ENCODE data around the gene TK1. TPM values are rescaled to one million over a fixed set of nuclear protein-coding genes. Genes with fewer than 3 reads are reported as not detected.

The TK1 gene
- total and polyA plus RNA-seq, 2 donors (not counting 1 experiment from before 2014, with no cell fraction given) = 2.2 to 3.8 TPM

DNA sequence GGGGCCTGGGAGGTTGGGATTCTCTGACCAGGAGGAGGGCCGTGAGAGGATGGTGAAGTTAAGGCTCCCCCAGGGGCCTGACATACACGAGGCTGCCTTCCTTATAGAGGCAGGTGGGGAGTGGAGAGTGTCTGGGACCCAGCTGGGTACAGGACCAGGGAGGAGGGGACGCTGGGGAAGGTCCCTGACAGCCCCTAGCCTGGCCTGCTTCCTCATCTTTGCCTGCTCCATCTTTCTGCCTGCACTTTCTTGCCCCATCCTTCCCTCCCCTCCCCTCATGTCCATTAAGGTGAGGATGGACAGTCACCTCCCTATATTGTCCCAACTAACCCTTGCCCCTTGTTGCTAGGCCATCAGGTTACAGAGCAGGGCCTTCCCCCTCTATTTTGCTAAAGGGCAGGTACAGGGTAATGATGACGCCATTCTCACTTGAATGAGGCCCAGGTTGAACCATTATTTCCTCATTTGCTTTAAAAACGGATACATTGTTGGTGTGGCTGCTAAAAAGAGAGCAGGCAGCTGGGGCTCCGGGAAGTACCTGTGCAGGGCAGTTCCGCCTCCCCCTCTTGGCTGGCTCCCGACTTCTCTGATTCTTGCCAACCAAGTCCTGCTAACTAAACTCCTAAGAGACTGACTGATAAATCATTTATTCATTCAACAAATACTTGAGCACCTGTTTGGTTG, 39.4 kb downstream of the TK1 start:
- H3K27ac Mint-ChIP-seq = peak overlapping the region; percentile 95
- Histone ChIP-seq H3K36me3 (replicated peaks in 1 of 2; ENCODE audit: control extremely low read depth in 1 of 2, control insufficient read depth in 1 of 2, extremely low read depth in 1 of 2, insufficient read depth in 2 of 2, low read length in 1 of 2) (peaks cover 0 to 3% of the 10 kb centered on the region in 2 experiments), H3K27me3 (replicated peaks in 1 of 4; ENCODE audit: control extremely low read depth in 1 of 4, control insufficient read depth in 3 of 4, insufficient read depth in 4 of 4, low read length in 3 of 4) (no peaks in the 10 kb centered on the region), H3K79me2 (ENCODE audit: control insufficient read depth, insufficient read depth, low read length) (peaks cover 18% of the 10 kb centered on the region), H3K27ac (ENCODE audit: low read length in 2 of 2) (peak overlapping the region; percentile 97 to 98), H4K20me1 (ENCODE audit: control insufficient read depth, insufficient read depth, low read length, poor library complexity, severe bottlenecking) (no peaks in the 10 kb centered on the region), H2AFZ (ENCODE audit: insufficient read depth, low read depth, low read length, poor library complexity, severe bottlenecking) (peak overlapping the region; percentile 41), H3K9me3 (ENCODE audit: control extremely low read depth in 1 of 3, control insufficient read depth in 2 of 3, insufficient read depth in 1 of 3, low read length in 2 of 3) (peaks cover 0 to 19% (median 0%) of the 10 kb centered on the region in 3 donors), H3K4me3 (ENCODE audit: control extremely low read depth in 1 of 5, extremely low read depth in 1 of 5, insufficient read depth in 1 of 5, low read depth in 2 of 5, low read length in 4 of 5) (peak overlapping the region in 1 of 5 experiments; percentile 27), H3K9ac (ENCODE audit: low read length) (peak overlapping the region; percentile 38), H3K4me1 (ENCODE audit: control insufficient read depth in 2 of 2, insufficient read depth in 2 of 2, low read length in 2 of 2) (peaks cover 69 to 90% of the 10 kb centered on the region in 2 donors), H3K4me2 (replicated peaks; ENCODE audit: low read depth, low read length, poor library complexity, severe bottlenecking) (peak overlapping the region; percentile 67)
- 10% methylated on average over 7 of the region's 8 CpGs for WGBS (ENCODE audit: insufficient coverage)
- ChIA-PET POLR2A (interaction anchor here (0.8 to 2.4 kb wide), 11 partner anchors 8 to 29 kb away, joined by 3 to 11 read pairs (median 5); partner anchors contain the start of genes TMC6 and TMC8), CTCF (interaction anchor here (1.0 to 5.3 kb wide), 5 partner anchors 11 to 29 kb away, joined by 3 to 34 read pairs (median 4); partner anchors contain the start of genes SYNGR2 and TMC6)
- TF ChIP-seq EZH2 (IDR thresholded peaks at IDR 0.05; ENCODE audit: borderline replicate concordance, insufficient read depth, low read depth, low read length, poor library complexity, severe bottlenecking) = no peak
- no peak for TF ChIP-seq CTCF (IDR thresholded peaks at IDR 0.05)
- H3K9me3 Mint-ChIP-seq (ENCODE audit: insufficient read depth) = no peaks in the 10 kb centered on the region
- DNase-seq (peak; percentile 94), ATAC-seq (ENCODE audit: low read depth) (peak; percentile 82)
- intact Hi-C loops (cut with micrococcal nuclease) = loop anchor here (1.0 to 2.0 kb wide), 2 partner anchors 8 to 15 kb away; no protein-coding TSS in a partner anchor
- H3K4me3 Mint-ChIP-seq = peak overlapping the region; percentile 79
- H3K4me1 Mint-ChIP-seq = peaks cover 73% of the 10 kb centered on the region
- no peaks in the 10 kb centered on the region for H3K27me3 Mint-ChIP-seq

DNA sequence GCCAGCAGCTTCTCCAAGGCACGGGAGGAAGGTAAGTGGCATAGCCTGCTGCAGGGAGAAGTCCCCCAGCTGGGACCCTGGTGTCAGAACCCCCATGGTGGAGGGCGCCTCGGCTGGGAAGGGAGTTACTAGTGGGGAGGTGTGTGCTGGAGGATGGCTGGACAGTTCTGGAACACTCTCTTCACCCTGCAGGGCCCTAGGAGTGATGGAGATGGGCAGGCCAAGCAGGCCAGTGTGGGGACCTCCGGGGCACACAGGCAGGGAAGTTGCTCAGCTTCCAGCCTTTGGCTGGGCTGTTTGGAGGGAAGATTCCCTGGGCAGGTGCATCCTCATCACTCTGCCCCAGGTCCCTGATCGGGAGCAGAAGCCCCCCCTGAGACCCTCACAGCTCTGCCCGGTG, 40.0 kb downstream of the TK1 start:
- 94% methylated on average over 5 of the region's 6 CpGs for WGBS (ENCODE audit: insufficient coverage)
- peaks cover 79% of the 10 kb centered on the region for H3K4me1 Mint-ChIP-seq
- H3K9me3 Mint-ChIP-seq (ENCODE audit: insufficient read depth) = no peaks in the 10 kb centered on the region
- H3K27ac Mint-ChIP-seq = peak overlapping the region; percentile 95
- ChIA-PET CTCF (interaction anchor here (0.8 to 5.3 kb wide), 3 partner anchors 10 to 30 kb away, joined by 3 to 34 read pairs (median 4); no protein-coding TSS in a partner anchor), POLR2A (interaction anchor here (0.8 to 2.4 kb wide), 9 partner anchors 9 to 29 kb away, joined by 3 to 11 read pairs (median 4); partner anchors contain the start of genes TMC6 and TMC8)
- ATAC-seq (ENCODE audit: low read depth) = no peak
- Histone ChIP-seq H2AFZ (ENCODE audit: insufficient read depth, low read depth, low read length, poor library complexity, severe bottlenecking) (peak overlapping the region; percentile 41), H3K4me3 (ENCODE audit: control extremely low read depth in 1 of 5, extremely low read depth in 1 of 5, insufficient read depth in 1 of 5, low read depth in 2 of 5, low read length in 4 of 5) (no peak overlapping the region), H3K4me1 (ENCODE audit: control insufficient read depth in 2 of 2, insufficient read depth in 2 of 2, low read length in 2 of 2) (peaks cover 71 to 90% of the 10 kb centered on the region in 2 donors), H3K36me3 (replicated peaks in 1 of 2; ENCODE audit: control extremely low read depth in 1 of 2, control insufficient read depth in 1 of 2, extremely low read depth in 1 of 2, insufficient read depth in 2 of 2, low read length in 1 of 2) (peaks cover 0 to 9% of the 10 kb centered on the region in 2 experiments), H3K9ac (ENCODE audit: low read length) (peak overlapping the region; percentile 38), H3K9me3 (ENCODE audit: control extremely low read depth in 1 of 3, control insufficient read depth in 2 of 3, insufficient read depth in 1 of 3, low read length in 2 of 3) (peaks cover 0 to 13% (median 0%) of the 10 kb centered on the region in 3 donors), H3K27ac (ENCODE audit: low read length in 2 of 2) (peak overlapping the region; percentile 97 to 98), H4K20me1 (ENCODE audit: control insufficient read depth, insufficient read depth, low read length, poor library complexity, severe bottlenecking) (no peaks in the 10 kb centered on the region), H3K27me3 (replicated peaks in 1 of 4; ENCODE audit: control extremely low read depth in 1 of 4, control insufficient read depth in 3 of 4, insufficient read depth in 4 of 4, low read length in 3 of 4) (no peaks in the 10 kb centered on the region), H3K79me2 (ENCODE audit: control insufficient read depth, insufficient read depth, low read length) (peaks cover 23% of the 10 kb centered on the region), H3K4me2 (replicated peaks; ENCODE audit: low read depth, low read length, poor library complexity, severe bottlenecking) (peak overlapping the region; percentile 67)
- intact Hi-C loops (cut with micrococcal nuclease) = loop anchor here (1.0 to 2.0 kb wide), 2 partner anchors 8 to 14 kb away; no protein-coding TSS in a partner anchor
- no peak for DNase-seq
- H3K27me3 Mint-ChIP-seq = no peaks in the 10 kb centered on the region
- H3K4me3 Mint-ChIP-seq = peak overlapping the region; percentile 79
- no peak for TF ChIP-seq EZH2 (IDR thresholded peaks at IDR 0.05; ENCODE audit: borderline replicate concordance, insufficient read depth, low read depth, low read length, poor library complexity, severe bottlenecking)
- TF ChIP-seq CTCF (IDR thresholded peaks at IDR 0.05) = no peak
